T-helper 2 cell treated with Interferon-gamma antibody and Interleukin-4, amounts not matched to agents 5 μg/mL and 100 μg/mL, for 36 hours (primary cell): Measurements from ENCODE around the gene COMMD6.
A peak's percentile ranks its signal among the peaks of the same experiment; 100 is the strongest.

Experiments
- DNase-seq: peaks from one replicate; pipeline ENCODE4 v3.0.0; 2021; ENCODE audit warnings: low spot score
- H3K27ac Mint-ChIP-seq: one replicate; pipeline ENCODE4 v1.8.0; 2021; ENCODE audit warnings: mild to moderate bottlenecking, mixed read lengths
- H3K27me3 Mint-ChIP-seq: one replicate; pipeline ENCODE4 v1.8.0; 2021; ENCODE audit warnings: low read depth, mixed read lengths
- H3K36me3 Mint-ChIP-seq: one replicate; pipeline ENCODE4 v1.8.0; 2021; ENCODE audit warnings: low read depth, mixed read lengths
- H3K4me1 Mint-ChIP-seq: one replicate; pipeline ENCODE4 v1.8.0; 2021; ENCODE audit warnings: low read depth, mixed read lengths
- H3K4me3 Mint-ChIP-seq: one replicate; pipeline ENCODE4 v1.8.0; 2022; ENCODE audit warnings: mild to moderate bottlenecking, moderate library complexity, mixed read lengths
- H3K9me3 Mint-ChIP-seq: one replicate; pipeline ENCODE4 v1.8.0; 2021; ENCODE audit warnings: mixed read lengths

COMMD6 gene

GRCh38 chr13:75537401-75538365 is at the start of gene COMMD6:
TSS of gene COMMD6 (minus strand) at chr13:75537841. CDS start at chr13:75537805, 36 bp downstream.
- no peaks in the 10 kb centered on the region for H3K9me3 Mint-ChIP-seq
- DNase-seq = peak; percentile 73
- peak within 1 kb of the TSS; percentile 95 for H3K27ac Mint-ChIP-seq
- peaks cover 17% of the 10 kb centered on the region for H3K36me3 Mint-ChIP-seq
- no peaks in the 10 kb centered on the region for H3K27me3 Mint-ChIP-seq
- peaks cover 31% of the 10 kb centered on the region for H3K4me1 Mint-ChIP-seq
- H3K4me3 Mint-ChIP-seq = peak within 1 kb of the TSS; percentile 100

GRCh38 chr13:75585153-75585552 is 47.5 kb upstream of the COMMD6 start:
- H3K9me3 Mint-ChIP-seq = peaks cover 16% of the 10 kb centered on the region
- H3K27me3 Mint-ChIP-seq = no peaks in the 10 kb centered on the region
- no peak for DNase-seq
- peaks cover 32% of the 10 kb centered on the region for H3K36me3 Mint-ChIP-seq
- H3K4me1 Mint-ChIP-seq = no peaks in the 10 kb centered on the region
- no peak overlapping the region for H3K4me3 Mint-ChIP-seq
- no peak overlapping the region for H3K27ac Mint-ChIP-seq

DNA sequence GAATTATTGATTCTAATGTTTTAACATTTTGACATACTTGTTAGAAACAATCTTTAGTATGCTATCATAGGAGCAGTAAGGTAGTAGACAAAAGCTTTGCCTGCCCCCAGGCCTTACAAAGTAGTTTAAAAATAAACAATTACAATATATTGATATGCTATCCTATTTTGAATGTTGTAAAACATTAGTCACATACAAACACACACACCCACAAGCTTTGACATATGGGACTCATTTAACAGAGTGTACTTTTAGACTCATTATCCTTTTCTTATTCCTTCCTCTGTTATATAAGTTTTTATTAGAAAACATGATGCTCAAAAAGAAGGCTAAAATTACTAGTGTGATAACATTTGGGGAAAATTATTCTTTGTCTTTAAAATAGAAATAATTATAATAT is 45.5 kb upstream of the COMMD6 start:
- no peak overlapping the region for H3K27ac Mint-ChIP-seq
- peaks cover 28% of the 10 kb centered on the region for H3K36me3 Mint-ChIP-seq
- H3K4me1 Mint-ChIP-seq = peaks cover 4% of the 10 kb centered on the region
- no peak for DNase-seq
- H3K27me3 Mint-ChIP-seq = no peaks in the 10 kb centered on the region
- H3K4me3 Mint-ChIP-seq = no peak overlapping the region
- peaks cover 16% of the 10 kb centered on the region for H3K9me3 Mint-ChIP-seq

DNA sequence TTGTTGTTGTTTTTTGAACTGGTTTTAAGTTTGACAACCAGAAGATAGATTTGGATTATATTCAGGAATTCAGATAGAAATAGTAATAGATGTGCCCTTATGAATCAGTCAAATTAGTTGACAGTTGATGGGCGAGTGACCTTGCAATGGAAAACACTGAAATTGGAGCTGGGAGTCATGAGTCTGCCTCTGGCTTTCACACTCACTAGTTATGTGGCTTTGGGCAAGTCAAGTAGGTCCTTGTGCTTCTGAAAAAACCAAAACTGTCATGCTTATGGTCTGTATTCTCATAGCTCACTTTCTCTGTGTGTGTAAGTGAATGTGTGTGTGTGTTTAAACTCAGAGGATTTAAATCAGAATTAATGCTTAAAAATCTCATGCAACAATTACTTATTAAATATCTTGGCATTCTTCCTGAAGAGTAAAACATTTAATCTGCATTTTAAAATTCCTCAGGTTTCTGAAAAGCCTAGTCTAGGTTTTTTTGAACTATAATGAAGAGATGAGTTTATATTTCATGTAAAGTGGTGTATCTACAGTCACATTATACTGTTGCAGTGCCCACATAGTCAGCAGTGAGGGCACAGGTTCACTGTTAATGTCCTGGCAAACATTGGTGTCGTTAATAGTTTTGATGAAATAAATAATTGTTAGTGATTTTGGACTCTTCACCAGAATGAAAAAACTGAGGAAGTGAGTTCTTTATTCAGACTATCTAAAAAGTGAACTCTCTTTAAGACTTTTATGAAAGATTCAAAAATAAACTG is 44.4 kb upstream of the COMMD6 start:
- DNase-seq = no peak
- Mint-ChIP-seq H3K27ac (no peak overlapping the region), H3K9me3 (peaks cover 16% of the 10 kb centered on the region), H3K4me3 (no peak overlapping the region), H3K27me3 (no peaks in the 10 kb centered on the region), H3K4me1 (peaks cover 4% of the 10 kb centered on the region), H3K36me3 (peaks cover 28% of the 10 kb centered on the region)

GRCh38 chr13:75579529-75579928 is 41.9 kb upstream of the COMMD6 start:
- Mint-ChIP-seq H3K4me3 (no peak overlapping the region), H3K36me3 (peaks cover 34% of the 10 kb centered on the region), H3K27me3 (no peaks in the 10 kb centered on the region), H3K27ac (peak overlapping the region; percentile 10), H3K4me1 (peaks cover 4% of the 10 kb centered on the region), H3K9me3 (peaks cover 9% of the 10 kb centered on the region)
- no peak for DNase-seq

DNA sequence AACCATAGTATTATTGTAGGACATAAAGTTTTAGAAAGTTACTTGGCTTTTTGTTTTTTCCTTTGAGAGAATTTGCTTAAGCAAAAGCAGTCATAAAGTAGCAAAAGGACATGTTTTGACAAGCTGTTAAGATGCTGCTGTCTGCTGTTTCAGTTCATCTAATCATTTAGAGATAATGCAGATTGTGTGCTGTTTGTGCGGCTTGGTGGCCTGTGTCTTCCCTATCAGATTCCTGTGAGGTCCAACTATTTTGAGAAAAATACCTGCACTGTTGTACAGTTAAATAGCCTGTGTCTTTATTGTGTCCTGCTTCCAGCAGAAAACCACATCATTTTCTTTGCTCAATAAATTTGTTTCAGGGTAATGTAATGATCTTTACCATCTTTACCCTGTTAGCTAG is 31.9 kb upstream of the COMMD6 start:
- no peaks in the 10 kb centered on the region for H3K27me3 Mint-ChIP-seq
- DNase-seq = no peak
- no peaks in the 10 kb centered on the region for H3K9me3 Mint-ChIP-seq
- H3K4me1 Mint-ChIP-seq = peaks cover 5% of the 10 kb centered on the region
- H3K36me3 Mint-ChIP-seq = peaks cover 43% of the 10 kb centered on the region
- H3K27ac Mint-ChIP-seq = peak overlapping the region; percentile 26
- H3K4me3 Mint-ChIP-seq = no peak overlapping the region

GRCh38 chr13:75566658-75567057 is 29.0 kb upstream of the COMMD6 start:
- DNase-seq = no peak
- Mint-ChIP-seq H3K27ac (no peak overlapping the region), H3K9me3 (no peaks in the 10 kb centered on the region), H3K27me3 (no peaks in the 10 kb centered on the region), H3K36me3 (peaks cover 27% of the 10 kb centered on the region), H3K4me3 (no peak overlapping the region), H3K4me1 (peaks cover 5% of the 10 kb centered on the region)

- H3K27ac Mint-ChIP-seq = peak overlapping the region; percentile 39
These were observed 20.7 kb upstream of the COMMD6 start for GRCh38 chr13:75558145-75558840.

DNA sequence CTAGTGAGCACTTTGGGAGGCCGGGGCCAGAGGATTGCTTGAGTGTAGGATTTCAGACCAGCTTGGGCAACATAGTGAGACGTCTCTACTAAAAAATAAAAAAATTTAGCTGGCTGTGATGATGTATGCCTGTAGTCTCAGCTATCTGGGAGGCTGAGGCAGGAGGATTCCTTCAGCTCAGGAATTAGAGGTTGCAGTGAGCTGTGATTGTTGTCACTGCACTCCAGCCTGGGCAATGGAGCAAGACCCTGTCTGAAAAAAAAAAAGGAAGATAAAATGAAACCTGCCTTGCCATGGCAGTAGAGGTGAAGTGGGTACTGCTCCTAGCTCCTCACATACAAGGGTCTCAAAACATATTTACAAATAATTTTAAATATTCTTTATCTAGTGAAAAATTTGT is 19.3 kb upstream of the COMMD6 start:
- H3K27ac Mint-ChIP-seq = no peak overlapping the region
- no peaks in the 10 kb centered on the region for H3K9me3 Mint-ChIP-seq
- peaks cover 23% of the 10 kb centered on the region for H3K4me1 Mint-ChIP-seq
- H3K36me3 Mint-ChIP-seq = peaks cover 32% of the 10 kb centered on the region
- H3K27me3 Mint-ChIP-seq = no peaks in the 10 kb centered on the region
- no peak for DNase-seq
- H3K4me3 Mint-ChIP-seq = no peak overlapping the region

More at GRCh38 chr13:75558145-75558840, 20.7 kb upstream of the COMMD6 start:
- DNase-seq = no peak
- Mint-ChIP-seq H3K27me3 (no peaks in the 10 kb centered on the region), H3K36me3 (peaks cover 29% of the 10 kb centered on the region), H3K4me1 (peaks cover 20% of the 10 kb centered on the region), H3K9me3 (no peaks in the 10 kb centered on the region), H3K4me3 (peak overlapping the region; percentile 68)

GRCh38 chr13:75555836-75556235 is 18.2 kb upstream of the COMMD6 start:
- Mint-ChIP-seq H3K27ac (no peak overlapping the region), H3K36me3 (peaks cover 32% of the 10 kb centered on the region), H3K4me3 (no peak overlapping the region), H3K27me3 (no peaks in the 10 kb centered on the region), H3K4me1 (peaks cover 26% of the 10 kb centered on the region), H3K9me3 (no peaks in the 10 kb centered on the region)
- DNase-seq = no peak

DNA sequence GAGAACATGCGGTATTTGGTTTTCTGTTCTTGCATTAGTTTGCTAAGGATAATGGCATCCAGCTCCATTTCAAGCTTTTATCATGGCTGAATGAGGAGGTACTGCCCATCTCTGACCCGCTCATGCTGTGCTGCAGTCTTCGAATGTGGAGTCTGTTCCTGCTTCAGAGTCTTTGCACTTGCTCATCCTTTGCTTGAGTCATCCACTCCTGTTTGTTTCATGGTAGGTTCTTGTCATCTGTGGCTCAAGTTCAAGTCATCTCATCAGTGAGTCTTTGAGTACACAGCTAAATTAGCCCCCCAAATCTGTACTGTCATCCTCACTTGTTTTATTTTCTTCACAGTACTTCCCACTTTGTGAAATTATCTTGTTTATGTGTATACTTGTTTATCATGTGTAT is 17.3 kb upstream of the COMMD6 start:
- H3K9me3 Mint-ChIP-seq = no peaks in the 10 kb centered on the region
- peaks cover 30% of the 10 kb centered on the region for H3K4me1 Mint-ChIP-seq
- H3K4me3 Mint-ChIP-seq = no peak overlapping the region
- peaks cover 32% of the 10 kb centered on the region for H3K36me3 Mint-ChIP-seq
- H3K27ac Mint-ChIP-seq = no peak overlapping the region
- H3K27me3 Mint-ChIP-seq = no peaks in the 10 kb centered on the region
- no peak for DNase-seq

DNA sequence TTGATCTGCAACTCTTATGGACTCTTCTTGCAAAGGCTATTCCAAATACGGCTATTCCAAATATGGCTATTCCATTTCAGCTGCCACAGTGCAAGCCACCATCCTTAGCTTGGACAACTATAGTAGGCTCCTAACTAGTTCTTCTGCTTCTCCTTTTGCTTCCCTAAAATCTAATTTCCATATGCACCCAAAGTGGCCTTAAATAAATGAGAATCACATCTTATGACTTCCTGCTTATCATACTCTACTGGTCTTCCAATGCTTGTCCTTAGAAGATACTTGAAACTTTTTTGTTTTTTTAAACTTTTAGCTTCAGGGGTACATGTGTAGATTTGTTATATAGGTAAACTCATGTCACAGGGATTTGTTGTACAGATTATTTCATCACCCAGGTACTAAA is 16.8 kb upstream of the COMMD6 start:
- H3K27ac Mint-ChIP-seq = no peak overlapping the region
- H3K4me1 Mint-ChIP-seq = peaks cover 29% of the 10 kb centered on the region
- no peak overlapping the region for H3K4me3 Mint-ChIP-seq

GRCh38 chr13:75550159-75550567 is 12.5 kb upstream of the COMMD6 start:
- Mint-ChIP-seq H3K4me3 (peak overlapping the region; percentile 98), H3K36me3 (peaks cover 20% of the 10 kb centered on the region), H3K9me3 (no peaks in the 10 kb centered on the region), H3K27ac (peak overlapping the region; percentile 94), H3K27me3 (no peaks in the 10 kb centered on the region), H3K4me1 (peaks cover 25% of the 10 kb centered on the region)
- DNase-seq = peak; percentile 36

More for the DNA sequence above, 16.8 kb upstream of the COMMD6 start:
- DNase-seq = no peak
- Mint-ChIP-seq H3K27me3 (no peaks in the 10 kb centered on the region), H3K36me3 (peaks cover 32% of the 10 kb centered on the region), H3K9me3 (no peaks in the 10 kb centered on the region)
